Ishikawa (cell line): ENCODE data around the gene ATP2A3.
A peak's percentile ranks its signal among the peaks of the same experiment; 100 is the strongest.

Experiments
- CEBPB ChIP-seq: IDR thresholded peaks from 2 replicates; pipeline ENCODE4 v1.6.1; 2012
- CREB1 ChIP-seq: IDR thresholded peaks from 2 replicates; pipeline ENCODE4 v1.6.1; 2012; ENCODE audit warnings: low read depth
- EGR1 ChIP-seq: IDR thresholded peaks from 2 replicates; pipeline ENCODE4 v1.6.1; 2012
- EP300 ChIP-seq: IDR thresholded peaks from 2 replicates; pipeline ENCODE4 v1.6.1; 2012; ENCODE audit warnings: borderline replicate concordance
- FOXM1 ChIP-seq: IDR thresholded peaks from 2 replicates; pipeline ENCODE4 v1.6.1; 2012; ENCODE audit warnings: low read depth, borderline replicate concordance
- MAX ChIP-seq: IDR thresholded peaks from 2 replicates; pipeline ENCODE4 v1.6.1; 2012
- NFIC ChIP-seq: IDR thresholded peaks from 2 replicates; pipeline ENCODE4 v1.6.1; 2012
- RAD21 ChIP-seq: IDR thresholded peaks from 2 replicates; pipeline ENCODE4 v1.6.1; 2012; ENCODE audit warnings: low read depth
- REST ChIP-seq: IDR thresholded peaks from 2 replicates; pipeline ENCODE4 v1.6.1; 2012; ENCODE audit warnings: low read depth, mild to moderate bottlenecking
- TAF1 ChIP-seq: IDR thresholded peaks from 2 replicates; pipeline ENCODE4 v1.6.1; 2012; ENCODE audit warnings: low read depth, mild to moderate bottlenecking
- TCF12 ChIP-seq: IDR thresholded peaks from 2 replicates; pipeline ENCODE4 v1.6.1; 2012; ENCODE audit warnings: low read depth
- TEAD4 ChIP-seq: IDR thresholded peaks from 2 replicates; pipeline ENCODE4 v1.6.1; 2012
- USF1 ChIP-seq: IDR thresholded peaks from 2 replicates; pipeline ENCODE4 v1.6.1; 2012
- YY1 ChIP-seq: IDR thresholded peaks from 2 replicates; pipeline ENCODE4 v1.6.1; 2012; ENCODE audit warnings: low read depth
- ZBTB7A ChIP-seq: IDR thresholded peaks from 2 replicates; pipeline ENCODE4 v1.6.1; 2012; ENCODE audit warnings: low read depth

The ATP2A3 gene

GRCh38 chr17:3995067-3995466 lies 30.8 kb upstream of the ATP2A3 start:
- no peak for TF ChIP-seq CREB1
- no peak for TF ChIP-seq RAD21
- TF ChIP-seq CEBPB = no peak
- no peak for TF ChIP-seq REST
- TF ChIP-seq YY1 = no peak
- TF ChIP-seq USF1 = no peak
- no peak for TF ChIP-seq TCF12
- TF ChIP-seq FOXM1 = no peak
- TF ChIP-seq ZBTB7A = no peak
- no peak for TF ChIP-seq EGR1
- TF ChIP-seq TAF1 = no peak
- TF ChIP-seq TEAD4 = no peak
- no peak for TF ChIP-seq EP300

GRCh38 chr17:3994221-3994576 lies 30.0 kb upstream of the ATP2A3 start:
- TF ChIP-seq FOXM1 (no peak), TCF12 (no peak), NFIC (no peak), TAF1 (no peak)

- no peak for TF ChIP-seq USF1
- TF ChIP-seq EP300 = no peak
- TF ChIP-seq EGR1 = no peak
- TF ChIP-seq TCF12 = no peak
- TF ChIP-seq MAX = no peak
- TF ChIP-seq TAF1 = no peak
- no peak for TF ChIP-seq TEAD4
- no peak for TF ChIP-seq REST
These were observed 29.4 kb upstream of the ATP2A3 start for GRCh38 chr17:3993493-3994220.

- no peak for TF ChIP-seq USF1
- TF ChIP-seq TCF12 = no peak
- TF ChIP-seq TEAD4 = no peak
- TF ChIP-seq TAF1 = no peak
- TF ChIP-seq YY1 = no peak
- TF ChIP-seq EP300 = no peak
- no peak for TF ChIP-seq EGR1
These were observed 28.1 kb upstream of the ATP2A3 start for GRCh38 chr17:3992370-3992769.

- TF ChIP-seq CREB1 (no peak), EGR1 (peak; percentile 47; the same call in 1 of the 2 replicates), TEAD4 (no peak), REST (no peak), MAX (no peak), EP300 (no peak), ZBTB7A (no peak), TCF12 (no peak), USF1 (no peak), CEBPB (no peak), FOXM1 (no peak), YY1 (no peak), RAD21 (0 out of 2 replicates have a peak, but pooled peaks have one; percentile 1)
These were observed 26.3 kb upstream of the ATP2A3 start for GRCh38 chr17:3990386-3991127.
